Naive B cell (primary cell): Measurements from ENCODE around the gene HECTD1. TPM values are rescaled to one million over a fixed set of nuclear protein-coding genes. Genes with fewer than 3 reads are reported as not detected.
A peak's percentile ranks its signal among the peaks of the same experiment; 100 is the strongest.
"Not testable (repeated sequence)": the region's sequence is repeated elsewhere in the genome, so short reads cannot be mapped to it uniquely, and the experiment has no call there.

Experiments
- ATAC-seq, 2 donors: fragments of 150-1000 bp; cut with Tn5 transposase; 2 replicates each; pipeline ENCODE4 v1.10.0; 2021; ENCODE audit warnings: low read depth in 2 of 2, mild to moderate bottlenecking in 2 of 2, moderate library complexity in 2 of 2
- DNase-seq: peaks from one replicate; pipeline ENCODE4 v3.0.0; 2022
- H3K27ac Mint-ChIP-seq, 6 donors: one replicate each; pipeline ENCODE4 v1.8.0; 2020 to 2022; ENCODE audit warnings: mild to moderate bottlenecking in 6 of 6, mixed read lengths in 6 of 6, moderate library complexity in 5 of 6, inconsistent platforms in 2 of 6
- H3K27me3 Mint-ChIP-seq, 3 donors: one replicate each; pipeline ENCODE4 v1.8.0; 2021 to 2022; ENCODE audit warnings: mixed read lengths in 3 of 3, mild to moderate bottlenecking in 1 of 3
- H3K36me3 Mint-ChIP-seq, 2 donors: one replicate each; pipeline ENCODE4 v1.8.0; 2020 to 2022; ENCODE audit warnings: mixed read lengths in 2 of 2, inconsistent platforms in 1 of 2, mild to moderate bottlenecking in 1 of 2
- H3K4me1 Mint-ChIP-seq, 3 donors: one replicate each; pipeline ENCODE4 v1.8.0; 2020 to 2022; ENCODE audit warnings: mixed read lengths in 3 of 3, inconsistent platforms in 1 of 3, mild to moderate bottlenecking in 1 of 3, moderate library complexity in 1 of 3
- H3K4me3 Mint-ChIP-seq, 8 donors: one replicate each; pipeline ENCODE4 v1.8.0; 2020 to 2022; ENCODE audit warnings: mild to moderate bottlenecking in 8 of 8, mixed read lengths in 8 of 8, moderate library complexity in 8 of 8, inconsistent platforms in 2 of 8
- H3K9me3 Mint-ChIP-seq, 7 donors: one replicate each; pipeline ENCODE4 v1.8.0; 2020 to 2022; ENCODE audit warnings: mixed read lengths in 7 of 7, mild to moderate bottlenecking in 5 of 7, inconsistent platforms in 2 of 7, moderate library complexity in 1 of 7
- polyA plus RNA-seq, 6 donors: library from polyadenylated mRNA; unstranded; fragments of 300-500 nt; fragmentation: Illumina TruSeq; gene quantifications; one replicate each; pipeline ENCODE4 v1.2.3, GENCODE V29; 2021; ENCODE audit warnings: low read depth in 6 of 6

Gene HECTD1
- polyA plus RNA-seq, 6 donors from 2014 or later: 14.5 to 42.7 (median 35.0) TPM

DNA sequence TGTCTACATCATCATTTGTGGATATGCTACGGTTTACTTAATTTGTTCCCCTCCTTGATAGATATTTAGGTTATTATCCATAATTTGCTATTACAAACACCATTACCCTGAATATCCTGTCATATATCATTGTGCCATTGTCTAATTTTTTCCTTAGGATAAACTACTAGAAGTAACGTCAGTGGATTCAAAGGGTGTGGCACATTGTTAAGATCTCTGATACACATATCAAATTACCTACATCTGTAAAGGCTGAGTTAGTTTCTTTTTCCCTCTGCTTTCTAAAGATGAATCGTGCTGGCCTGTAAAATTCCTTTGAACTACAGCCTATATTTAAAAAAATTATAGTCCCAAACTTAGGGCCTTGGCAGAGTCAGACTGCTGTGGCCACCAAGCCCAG, 127.5 kb downstream of the HECTD1 start:
- H3K4me3 Mint-ChIP-seq: no peak overlapping the region
- DNase-seq (no peak), ATAC-seq (no peak)
- peak overlapping the region in 2 of 6 donors; percentile 9 to 74 for H3K27ac Mint-ChIP-seq
- H3K27me3 Mint-ChIP-seq: no peaks in the 10 kb centered on the region
- peaks cover 4 to 12% (median 9%) of the 10 kb centered on the region in 3 donors for H3K4me1 Mint-ChIP-seq
- H3K9me3 Mint-ChIP-seq: peaks cover 0 to 4% (median 3%) of the 10 kb centered on the region in 7 donors
- peaks cover 6 to 18% of the 10 kb centered on the region in 2 donors for H3K36me3 Mint-ChIP-seq

GRCh38 chr14:31078766-31079165, 128.8 kb downstream of the HECTD1 start:
- no peak for DNase-seq
- Mint-ChIP-seq H3K4me1 (peaks cover 0 to 1% (median 1%) of the 10 kb centered on the region in 3 donors), H3K27ac (peak overlapping the region in 2 of 6 donors; percentile 33 to 56), H3K36me3 (peaks cover 10 to 20% of the 10 kb centered on the region in 2 donors), H3K27me3 (no peaks in the 10 kb centered on the region), H3K4me3 (no peak overlapping the region), H3K9me3 (peaks cover 0 to 6% (median 4%) of the 10 kb centered on the region in 7 donors)
- ATAC-seq: no peak

GRCh38 chr14:31075144-31075543, 132.4 kb downstream of the HECTD1 start:
- Mint-ChIP-seq H3K4me1 (no peaks in the 10 kb centered on the region), H3K4me3 (no peak overlapping the region), H3K36me3 (peaks cover 10 to 26% of the 10 kb centered on the region in 2 donors), H3K27me3 (no peaks in the 10 kb centered on the region), H3K27ac (peak overlapping the region in 2 of 6 donors; percentile 1 to 50), H3K9me3 (peaks cover 0 to 6% (median 4%) of the 10 kb centered on the region in 7 donors)
- DNase-seq: no peak
- no peak for ATAC-seq

DNA sequence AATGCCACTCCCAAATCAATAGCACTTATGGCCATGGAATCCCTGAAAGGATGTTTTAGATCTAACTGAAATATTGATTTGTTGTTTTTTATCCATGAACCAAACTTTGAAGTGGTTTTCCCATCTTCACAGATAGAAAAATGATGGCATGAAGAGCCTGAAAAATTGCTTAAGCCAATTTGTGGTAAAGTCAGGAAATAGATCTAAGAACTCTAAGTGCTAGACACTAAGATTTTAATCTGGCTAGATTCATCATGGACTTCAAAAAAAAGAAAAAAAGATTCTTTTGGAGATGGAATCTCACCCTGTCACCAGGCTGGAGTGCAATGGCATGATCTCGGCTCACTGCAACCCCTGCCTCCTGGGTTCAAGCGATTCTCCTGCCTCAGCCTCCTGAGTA, 136.4 kb downstream of the HECTD1 start:
- ATAC-seq (no peak), DNase-seq (no peak)
- Mint-ChIP-seq H3K4me3 (no peak overlapping the region), H3K9me3 (peaks cover 0 to 6% (median 4%) of the 10 kb centered on the region in 7 donors), H3K27ac (peak overlapping the region in 1 of 6 donors; percentile 41), H3K27me3 (no peaks in the 10 kb centered on the region), H3K4me1 (no peaks in the 10 kb centered on the region), H3K36me3 (peaks cover 17 to 30% of the 10 kb centered on the region in 2 donors)

- Mint-ChIP-seq H3K9me3 (peaks cover 0 to 6% (median 4%) of the 10 kb centered on the region in 7 donors), H3K4me3 (no peak overlapping the region), H3K27ac (no peak overlapping the region), H3K4me1 (no peaks in the 10 kb centered on the region), H3K27me3 (no peaks in the 10 kb centered on the region), H3K36me3 (peaks cover 16 to 29% of the 10 kb centered on the region in 2 donors)
- ATAC-seq (no peak), DNase-seq (no peak)
Measured at GRCh38 chr14:31070431-31070830, 137.2 kb downstream of the HECTD1 start.

GRCh38 chr14:31069343-31069742, 138.2 kb downstream of the HECTD1 start:
- H3K27ac Mint-ChIP-seq: no peak overlapping the region

DNA sequence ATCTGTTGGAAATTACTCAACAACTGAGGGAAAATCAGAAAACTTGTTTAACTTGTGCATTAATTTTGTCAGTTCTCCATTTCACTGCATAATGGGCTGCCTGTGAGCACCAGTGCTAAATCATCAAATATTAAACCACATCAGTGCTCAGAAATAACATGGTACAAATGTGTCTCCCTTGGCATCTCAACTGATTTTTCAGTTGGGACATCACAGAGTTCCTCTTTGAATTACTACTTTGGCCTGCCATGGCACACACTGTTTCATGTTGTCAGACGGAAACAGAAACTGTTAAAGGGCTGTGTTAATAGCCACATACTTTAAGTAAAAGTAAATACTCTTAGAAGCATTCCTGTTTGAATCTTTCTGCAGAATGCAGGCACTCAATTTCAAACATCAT, 139.4 kb downstream of the HECTD1 start:
- ATAC-seq: no peak
- Mint-ChIP-seq H3K36me3 (peaks cover 8 to 23% of the 10 kb centered on the region in 2 donors), H3K4me1 (no peaks in the 10 kb centered on the region), H3K27ac (no peak overlapping the region), H3K4me3 (no peak overlapping the region), H3K27me3 (no peaks in the 10 kb centered on the region), H3K9me3 (no peaks in the 10 kb centered on the region)
- no peak for DNase-seq

More at GRCh38 chr14:31069343-31069742, 138.2 kb downstream of the HECTD1 start:
- Mint-ChIP-seq H3K9me3 (no peaks in the 10 kb centered on the region), H3K27me3 (no peaks in the 10 kb centered on the region), H3K4me3 (no peak overlapping the region), H3K36me3 (peaks cover 8 to 23% of the 10 kb centered on the region in 2 donors), H3K4me1 (no peaks in the 10 kb centered on the region)
- ATAC-seq (no peak), DNase-seq (no peak)

- H3K4me3 Mint-ChIP-seq, H3K9me3 Mint-ChIP-seq, ATAC-seq, DNase-seq, H3K27me3 Mint-ChIP-seq, H3K36me3 Mint-ChIP-seq: not testable (repeated sequence)
- Mint-ChIP-seq H3K4me1 (peaks cover 11 to 12% (median 12%) of the 10 kb centered on the region in 3 donors), H3K27ac (peak overlapping the region in 2 of 6 donors; percentile 18 to 44)
Measured at GRCh38 chr14:31062908-31063307, 144.7 kb downstream of the HECTD1 start.

DNA sequence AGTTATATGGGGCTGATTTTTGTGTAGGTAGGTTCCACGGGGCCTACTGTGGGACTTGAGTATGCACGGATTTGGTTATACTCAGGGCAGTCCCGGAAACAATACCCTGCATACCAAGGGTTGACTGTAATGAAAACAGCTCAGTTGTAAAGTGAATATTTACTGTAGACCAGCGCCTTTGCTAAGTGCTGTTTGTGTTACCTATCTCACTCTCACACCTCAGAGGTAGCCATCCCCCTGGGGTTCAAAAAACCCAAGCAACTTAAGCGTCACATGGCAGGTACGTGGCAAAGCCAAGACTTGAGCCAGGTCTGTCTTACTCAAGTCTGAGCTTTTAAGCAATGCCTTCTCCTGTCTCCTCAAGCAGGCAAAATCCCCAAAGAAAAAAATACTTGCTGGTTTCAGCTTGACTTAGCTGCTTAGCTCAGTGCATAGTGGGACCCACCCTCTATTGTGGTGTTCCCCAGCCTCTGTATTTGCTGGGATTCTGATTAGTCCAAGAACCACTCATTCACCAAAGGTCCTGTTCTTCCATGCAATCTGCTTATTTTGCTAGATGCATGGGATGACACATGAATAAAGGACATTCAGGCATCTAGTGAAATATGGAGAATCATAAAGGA, 147.2 kb downstream of the HECTD1 start:
- Mint-ChIP-seq H3K4me3 (no peak overlapping the region), H3K27ac (peak overlapping the region in 1 of 6 donors; percentile 10), H3K9me3 (no peaks in the 10 kb centered on the region), H3K27me3 (no peaks in the 10 kb centered on the region), H3K4me1 (peaks cover 13 to 18% (median 13%) of the 10 kb centered on the region in 3 donors), H3K36me3 (no peaks in the 10 kb centered on the region)
- DNase-seq (no peak), ATAC-seq (no peak)

- H3K9me3 Mint-ChIP-seq: no peaks in the 10 kb centered on the region
- no peak overlapping the region for H3K4me3 Mint-ChIP-seq
- DNase-seq (no peak), ATAC-seq (no peak)
- no peaks in the 10 kb centered on the region for H3K36me3 Mint-ChIP-seq
- H3K27me3 Mint-ChIP-seq: no peaks in the 10 kb centered on the region
- H3K4me1 Mint-ChIP-seq: peaks cover 13 to 18% (median 13%) of the 10 kb centered on the region in 3 donors
- peak overlapping the region in 1 of 6 donors; percentile 14 for H3K27ac Mint-ChIP-seq
Measured at GRCh38 chr14:31059152-31059924, 148.3 kb downstream of the HECTD1 start.

- peaks cover 13 to 18% (median 13%) of the 10 kb centered on the region in 3 donors for H3K4me1 Mint-ChIP-seq
- H3K4me3 Mint-ChIP-seq: no peak overlapping the region
- H3K9me3 Mint-ChIP-seq: no peaks in the 10 kb centered on the region
- DNase-seq (no peak), ATAC-seq (no peak)
- H3K27ac Mint-ChIP-seq: peak overlapping the region in 2 of 6 donors; percentile 39 to 78
- no peaks in the 10 kb centered on the region for H3K27me3 Mint-ChIP-seq
- no peaks in the 10 kb centered on the region for H3K36me3 Mint-ChIP-seq
Measured at GRCh38 chr14:31057701-31058364, 149.8 kb downstream of the HECTD1 start.

- Mint-ChIP-seq H3K4me3 (no peak overlapping the region), H3K4me1 (peaks cover 13 to 18% (median 13%) of the 10 kb centered on the region in 3 donors), H3K36me3 (no peaks in the 10 kb centered on the region), H3K27ac (peak overlapping the region in 1 of 6 donors; percentile 47), H3K9me3 (no peaks in the 10 kb centered on the region), H3K27me3 (no peaks in the 10 kb centered on the region)
- ATAC-seq (no peak), DNase-seq (no peak)
Measured at GRCh38 chr14:31057035-31057434, 150.6 kb downstream of the HECTD1 start.

GRCh38 chr14:31052905-31053586, 154.5 kb downstream of the HECTD1 start:
- H3K9me3 Mint-ChIP-seq, H3K4me3 Mint-ChIP-seq, H3K36me3 Mint-ChIP-seq, H3K27me3 Mint-ChIP-seq, ATAC-seq, H3K27ac Mint-ChIP-seq, DNase-seq: not testable (repeated sequence)
- H3K4me1 Mint-ChIP-seq: peaks cover 2 to 11% (median 2%) of the 10 kb centered on the region in 3 donors
